Stimulated activated CD8-positive, alpha-beta memory T cell treated with anti-CD3 and anti-CD28 coated beads, Interleukin-15, amount 100 ng/mL, for 24 hours (primary cell): ENCODE results near the gene CAMK2D.
"Not testable (repeated sequence)": the region's sequence is repeated elsewhere in the genome, so short reads cannot be mapped to it uniquely, and the experiment has no call there.

Experiments used
- DNase-seq: peaks from one replicate; pipeline ENCODE4 v3.0.0-alpha.2; 2020; ENCODE audit warnings: low read depth

Gene CAMK2D

DNA sequence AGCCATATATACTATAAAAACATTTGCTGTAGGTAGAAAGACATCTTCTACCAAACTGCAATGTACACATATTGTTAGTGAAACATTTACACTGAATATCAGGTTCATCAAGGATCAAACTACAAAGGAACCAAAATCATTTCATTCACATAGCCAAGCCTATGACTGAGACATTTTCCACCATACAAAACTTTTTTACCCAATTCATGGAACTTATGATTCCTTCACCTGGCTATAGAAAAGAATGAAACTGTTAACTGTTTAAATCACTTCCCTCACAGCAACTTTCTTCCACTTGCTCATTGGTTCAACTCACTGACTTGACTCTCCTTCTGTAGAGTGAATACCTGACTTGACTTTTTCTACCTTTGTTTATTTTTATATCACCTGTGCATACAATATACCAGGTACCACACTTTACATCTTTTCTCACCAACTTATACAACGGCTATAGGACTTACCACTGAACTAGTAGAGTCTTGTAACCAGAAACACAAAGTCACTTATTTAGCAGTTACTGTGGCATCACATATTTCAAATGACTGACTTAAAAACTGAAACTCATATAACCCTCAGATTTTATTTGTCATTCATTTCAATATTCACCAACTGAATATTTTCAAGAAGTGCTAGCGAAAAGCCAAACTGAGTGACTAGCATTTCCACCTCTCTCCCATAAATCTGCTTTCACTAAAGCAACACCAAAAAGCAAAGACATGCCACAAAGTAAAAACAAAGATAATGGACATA, 30.9 kb downstream of the CAMK2D start:
- DNase-seq: no peak

- no peak for DNase-seq
These were observed 33.7 kb downstream of the CAMK2D start for GRCh38 chr4:113727802-113728201.

- DNase-seq: no peak
These were observed 35.6 kb downstream of the CAMK2D start for GRCh38 chr4:113725963-113726362.

DNA sequence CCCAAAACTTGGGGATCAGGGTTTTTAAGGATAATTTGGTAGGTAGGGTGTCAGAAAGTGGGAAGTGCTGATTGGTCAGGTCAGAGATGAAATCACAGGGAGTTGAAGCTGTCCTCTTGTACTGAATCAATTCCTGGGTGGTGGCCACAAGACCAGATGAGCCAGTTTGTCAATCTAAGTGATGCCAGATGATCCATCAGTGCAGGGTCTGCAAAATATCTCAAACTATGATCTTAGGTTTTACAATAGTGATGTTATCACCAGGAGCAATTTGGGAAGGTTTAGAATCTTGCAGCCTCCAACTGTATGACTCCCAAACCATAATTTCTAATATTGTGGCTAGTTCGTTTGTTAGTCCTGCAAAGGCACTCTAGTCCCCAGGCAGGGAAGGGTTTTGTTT, 43.3 kb downstream of the CAMK2D start:
- DNase-seq: no peak

DNA sequence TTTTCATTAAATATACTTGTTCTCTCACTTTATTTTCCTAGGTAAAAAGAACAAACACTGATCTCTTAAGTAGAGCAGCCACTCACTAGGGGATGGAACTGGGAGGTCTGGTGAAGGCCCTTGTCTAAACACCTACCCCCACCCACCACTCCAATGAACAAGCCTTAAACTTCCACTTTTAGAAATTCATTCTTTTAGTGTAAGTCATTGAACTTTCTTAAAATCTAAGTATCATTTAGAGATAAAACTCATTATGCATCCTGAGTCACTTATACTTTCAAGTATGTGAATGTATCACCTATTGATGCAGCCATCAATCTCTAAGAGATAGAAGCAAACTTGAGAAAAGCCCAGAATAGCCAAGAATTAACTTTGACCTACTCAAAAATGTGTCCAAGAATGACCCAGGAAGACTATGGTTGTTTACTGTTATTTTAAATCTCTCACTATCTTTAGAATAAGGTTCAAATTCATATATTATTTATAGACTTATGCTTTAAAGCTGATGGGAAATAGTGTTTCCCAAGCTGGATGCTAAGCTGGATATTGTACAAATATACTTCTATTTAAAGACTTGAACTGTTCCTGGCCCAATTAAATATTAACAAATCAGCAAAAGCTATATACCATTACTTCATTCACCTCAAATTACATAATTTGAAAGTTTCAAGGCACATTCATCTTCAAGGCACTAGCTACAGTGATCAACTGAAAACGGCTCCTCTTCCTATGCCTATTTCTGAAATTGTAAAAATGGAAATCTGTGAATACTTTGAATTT, 49.5 kb downstream of the CAMK2D start:
- no peak for DNase-seq

GRCh38 chr4:113708250-113708649, 53.3 kb downstream of the CAMK2D start:
- DNase-seq: no peak

- DNase-seq: no peak
These were observed 54.5 kb downstream of the CAMK2D start for GRCh38 chr4:113707048-113707447.

GRCh38 chr4:113705097-113705496, 56.4 kb downstream of the CAMK2D start:
- not testable (repeated sequence) for DNase-seq

- not testable (repeated sequence) for DNase-seq
These were observed 58.9 kb downstream of the CAMK2D start for GRCh38 chr4:113702596-113702995.

GRCh38 chr4:113701169-113701568, 60.4 kb downstream of the CAMK2D start:
- DNase-seq: no peak

DNA sequence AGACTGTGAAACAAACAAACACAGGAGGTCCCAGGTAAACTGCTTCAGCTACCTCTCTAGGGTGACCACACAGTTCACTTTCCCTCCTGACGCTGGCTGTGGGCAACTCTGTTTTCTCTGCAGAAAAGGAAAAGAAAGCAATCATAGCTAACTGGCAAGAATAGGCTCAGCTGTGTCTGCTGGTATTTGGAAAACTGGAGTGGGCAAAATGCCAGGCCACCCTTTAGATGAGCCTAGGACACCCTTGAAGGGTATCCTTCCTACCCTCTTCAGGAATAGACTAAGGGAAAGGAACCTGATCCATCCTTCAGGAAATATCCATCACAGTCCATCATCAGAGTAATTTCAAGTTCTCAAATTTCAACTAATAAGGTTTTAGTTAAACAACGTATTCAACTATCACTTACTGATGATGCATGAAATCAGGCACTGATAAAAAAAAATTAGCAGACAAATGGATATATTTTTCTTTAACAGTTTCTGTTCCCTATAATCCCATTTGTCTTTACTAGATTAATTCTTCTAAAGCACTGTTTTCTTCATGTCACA, 60.9 kb downstream of the CAMK2D start:
- DNase-seq: no peak

GRCh38 chr4:113699772-113700171, 61.8 kb downstream of the CAMK2D start:
- DNase-seq: no peak

DNA sequence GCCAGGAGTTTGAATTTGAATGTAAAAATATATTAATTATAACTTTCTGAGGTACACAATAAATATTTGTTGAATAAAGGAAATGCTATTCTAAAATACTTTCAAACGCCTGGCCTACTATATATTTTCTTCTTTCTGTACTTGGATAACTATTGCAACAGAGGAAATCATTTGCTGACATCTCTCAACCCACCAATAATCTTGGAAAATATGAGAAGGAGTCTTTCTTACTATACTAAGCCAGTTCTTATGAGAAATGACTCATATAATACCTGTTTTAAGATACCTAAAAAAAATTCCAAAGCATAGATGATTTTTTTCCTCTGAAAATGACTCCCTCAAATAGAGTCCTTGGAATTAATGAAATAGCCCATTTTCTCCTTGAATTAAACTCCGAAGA, 64.1 kb downstream of the CAMK2D start:
- no peak for DNase-seq

- no peak for DNase-seq
These were observed 66.0 kb downstream of the CAMK2D start for GRCh38 chr4:113695328-113696169.

- no peak for DNase-seq
These were observed 67.5 kb downstream of the CAMK2D start for GRCh38 chr4:113694008-113694407.

- no peak for DNase-seq
These were observed 68.6 kb downstream of the CAMK2D start for GRCh38 chr4:113692809-113693411.

DNA sequence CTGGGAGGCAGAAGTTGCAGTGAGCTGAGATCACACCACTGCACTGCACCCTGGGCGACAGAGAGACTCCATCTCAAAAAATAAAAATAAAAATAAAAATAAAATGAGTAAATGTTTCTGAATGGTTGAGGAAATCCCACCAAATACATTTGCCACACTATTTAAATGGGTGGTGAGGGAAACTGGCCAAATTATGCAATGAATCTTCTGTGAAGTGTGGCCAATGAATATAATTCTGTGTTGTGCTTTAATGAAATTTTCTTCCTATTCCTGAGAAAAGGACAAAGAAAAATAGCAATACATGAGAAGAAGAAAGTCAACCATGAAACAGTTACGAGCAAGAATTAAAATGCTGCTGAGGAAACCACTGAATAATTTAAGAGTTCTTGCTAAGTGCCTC, 69.9 kb downstream of the CAMK2D start:
- no peak for DNase-seq

GRCh38 chr4:113689394-113689793, 72.1 kb downstream of the CAMK2D start:
- no peak for DNase-seq

- no peak for DNase-seq
These were observed 74.3 kb downstream of the CAMK2D start for GRCh38 chr4:113687067-113687718.

GRCh38 chr4:113685157-113685556, 76.4 kb downstream of the CAMK2D start:
- not testable (repeated sequence) for DNase-seq

GRCh38 chr4:113684534-113685091, 76.9 kb downstream of the CAMK2D start:
- DNase-seq: no peak
